B cell (primary cell): ENCODE results near the gene UPK3A. TPM values are rescaled to one million over a fixed set of nuclear protein-coding genes. Genes with fewer than 3 reads are reported as not detected.
"Not testable (repeated sequence)": the region's sequence is repeated elsewhere in the genome, so short reads cannot be mapped to it uniquely, and the experiment has no call there.

Experiments
- ATAC-seq: fragments of 200-7000 bp; cut with Tn5 transposase; one replicate; pipeline ENCODE4 v1.10.0; 2021; ENCODE audit warnings: low read depth, mild to moderate bottlenecking, moderate number of reproducible peaks, moderate library complexity
- CTCF ChIA-PET: fragments of 350-600 bp; sonication (Branson Sonifier 250); formaldehyde crosslinking; loops from one replicate; lab custom pipeline; 2021; ENCODE audit warnings: antibody characterized with exemption, inconsistent platforms; lab: Charles Lee
- POLR2A ChIA-PET: fragments of 350-600 bp; sonication (Branson Sonifier 250); formaldehyde crosslinking; loops from one replicate; lab custom pipeline; 2021; ENCODE audit warnings: antibody characterized with exemption; lab: Charles Lee
- DNase-seq: peaks from one replicate; pipeline ENCODE4 v3.0.0; 2013
- H2AFZ ChIP-seq: 2 replicates; pipeline ENCODE4 v1.6.1; 2012; ENCODE audit warnings: mild to moderate bottlenecking, low read depth, low read length; ENCODE audit not compliant: insufficient read depth, poor library complexity, severe bottlenecking
- H3K27ac ChIP-seq, 2 donors: 1 replicate in 1 of 2; 2 replicates in 1 of 2; pipeline ENCODE4 v1.5.1; 2012 to 2013; ENCODE audit warnings: low read length in 2 of 2, mild to moderate bottlenecking in 2 of 2, moderate library complexity in 1 of 2
- H3K27me3 ChIP-seq, 4 experiments: fragments of 200-600 bp in 1 of 4; sonication (generic) in 1 of 4; replicated peaks in 1 of 4; 1 replicate in 2 of 4; 2 replicates in 2 of 4; pipeline versions ENCODE4 v1.6.1 to v1.7.0; 2013 to 2016; ENCODE audit warnings: low read length in 3 of 4, mild to moderate bottlenecking in 2 of 4, mixed read lengths in 1 of 4, moderate library complexity in 1 of 4; ENCODE audit not compliant: insufficient read depth in 4 of 4, control insufficient read depth in 3 of 4; ENCODE audit errors: control extremely low read depth in 1 of 4
- H3K36me3 ChIP-seq, 2 experiments: replicated peaks in 1 of 2; 1 replicate in 1 of 2; 2 replicates in 1 of 2; pipeline versions ENCODE4 v1.6.1 to v1.7.1; 2013; ENCODE audit warnings: low read length in 1 of 2; ENCODE audit not compliant: insufficient read depth in 2 of 2, control insufficient read depth in 1 of 2; ENCODE audit errors: control extremely low read depth in 1 of 2, extremely low read depth in 1 of 2
- H3K4me1 ChIP-seq, 2 donors: fragments of 200-600 bp in 1 of 2; sonication (generic) in 1 of 2; 1 replicate in 1 of 2; 2 replicates in 1 of 2; pipeline versions ENCODE4 v1.5.1 to v1.6.1; 2013 to 2017; ENCODE audit warnings: low read length in 2 of 2; ENCODE audit not compliant: control insufficient read depth in 2 of 2, insufficient read depth in 2 of 2
- H3K4me2 ChIP-seq: replicated peaks from 2 replicates; pipeline ENCODE3; 2012; ENCODE audit warnings: mild to moderate bottlenecking, low read depth, low read length; ENCODE audit not compliant: poor library complexity, severe bottlenecking
- H3K4me3 ChIP-seq, 5 experiments: fragments of 200-600 bp in 1 of 5; sonication (generic) in 1 of 5; 1 replicate in 3 of 5; 2 replicates in 2 of 5; pipeline versions ENCODE4 v1.5.1 to v1.7.0; 2011 to 2016; ENCODE audit warnings: low read length in 4 of 5, mild to moderate bottlenecking in 4 of 5, low read depth in 2 of 5, control low read depth in 1 of 5, moderate library complexity in 1 of 5; ENCODE audit not compliant: insufficient read depth in 1 of 5; ENCODE audit errors: control extremely low read depth in 1 of 5, extremely low read depth in 1 of 5
- H3K79me2 ChIP-seq: fragments of 200-600 bp; sonication (generic); one replicate; pipeline ENCODE4 v1.6.0; 2016; ENCODE audit warnings: low read length; ENCODE audit not compliant: control insufficient read depth, insufficient read depth
- H3K9ac ChIP-seq: fragments of 200-600 bp; sonication (generic); 2 replicates; pipeline ENCODE4 v1.6.1; 2017; ENCODE audit warnings: mild to moderate bottlenecking, low read length, moderate library complexity
- H3K9me3 ChIP-seq, 3 donors: one replicate each; pipeline versions ENCODE4 v1.6.1 to v1.7.1; 2013; ENCODE audit warnings: low read length in 2 of 3; ENCODE audit not compliant: control insufficient read depth in 2 of 3, insufficient read depth in 1 of 3; ENCODE audit errors: control extremely low read depth in 1 of 3
- H4K20me1 ChIP-seq: 2 replicates; pipeline ENCODE4 v1.6.0; 2012; ENCODE audit warnings: mild to moderate bottlenecking, low read length; ENCODE audit not compliant: insufficient read depth, control insufficient read depth, poor library complexity, severe bottlenecking
- H3K27ac Mint-ChIP-seq: one replicate; pipeline ENCODE4 v1.8.0; 2021; ENCODE audit warnings: mixed read lengths
- H3K27me3 Mint-ChIP-seq: one replicate; pipeline ENCODE4 v1.8.0; 2021; ENCODE audit warnings: mixed read lengths
- H3K4me1 Mint-ChIP-seq: one replicate; pipeline ENCODE4 v1.8.0; 2021; ENCODE audit warnings: mixed read lengths
- H3K4me3 Mint-ChIP-seq: one replicate; pipeline ENCODE4 v1.8.0; 2021; ENCODE audit warnings: mixed read lengths
- H3K9me3 Mint-ChIP-seq: one replicate; pipeline ENCODE4 v1.8.0; 2022; ENCODE audit warnings: mixed read lengths; ENCODE audit not compliant: insufficient read depth
- CTCF ChIP-seq: fragments of 200-600 bp; IDR thresholded peaks from one replicate; pipeline ENCODE4 v1.8.0; 2022; ENCODE audit warnings: antibody characterized with exemption, mild to moderate bottlenecking
- WGBS: methylation state at CpG from one replicate; pipeline ENCODE4 v1.1.5; 2013; ENCODE audit warnings: missing lambda C conversion rate; ENCODE audit not compliant: insufficient coverage; 5-methylcytosine and 5-hydroxymethylcytosine counted together
- intact Hi-C: fragments of 100-400 bp; cut with micrococcal nuclease; formaldehyde crosslinking; loops from one replicate; pipeline ENCODE4 v1.10.0; 2022
- polyA plus RNA-seq: library from polyadenylated mRNA; depleted of rRNA; stranded (reverse); fragments of >200 nt; gene quantifications from 2 replicates; pipeline ENCODE4 v1.2.3, GENCODE V29; 2012
- total RNA-seq, 2 donors: library from RNA; stranded (reverse); fragments of 120-200 nt in 1 of 2; gene quantifications; 1 replicate in 1 of 2; 2 replicates in 1 of 2; pipeline versions ENCODE4 v1.2.3 to v1.2.4, GENCODE V29; 2013 to 2022

UPK3A gene
- total and polyA plus RNA-seq, 2 donors (not counting 1 experiment from before 2014, with no cell fraction given): not detected

- H2AFZ ChIP-seq, ATAC-seq, H3K27me3 Mint-ChIP-seq, H4K20me1 ChIP-seq, H3K27ac ChIP-seq, intact Hi-C loops, POLR2A ChIA-PET, DNase-seq, H3K9ac ChIP-seq, H3K4me3 Mint-ChIP-seq, H3K36me3 ChIP-seq, H3K27me3 ChIP-seq, H3K4me2 ChIP-seq, H3K9me3 Mint-ChIP-seq, H3K4me3 ChIP-seq, H3K79me2 ChIP-seq: not testable (repeated sequence)
- H3K4me1 Mint-ChIP-seq: peaks cover 31% of the 10 kb centered on the region
- Histone ChIP-seq H3K4me1 (peaks cover 22 to 50% of the 10 kb centered on the region in 2 donors), H3K9me3 (peaks cover 0 to 11% (median 0%) of the 10 kb centered on the region in 3 donors)
- H3K27ac Mint-ChIP-seq: peak overlapping the region; percentile 76
- CTCF ChIA-PET: interaction anchor here (0.6 kb wide), 1 partner anchor 75 kb away, joined by 3 read pairs; no protein-coding TSS in a partner anchor
- 95% methylated on average over 6 of the region's 6 CpGs for WGBS
Observed at GRCh38 chr22:45295004-45295403, 10.3 kb downstream of the UPK3A start.

GRCh38 chr22:45295492-45295891, 10.7 kb downstream of the UPK3A start:
- Histone ChIP-seq H3K79me2 (no peaks in the 10 kb centered on the region), H3K4me2 (no peak overlapping the region), H3K9me3 (peaks cover 0 to 11% (median 0%) of the 10 kb centered on the region in 3 donors), H3K4me1 (peaks cover 22 to 46% of the 10 kb centered on the region in 2 donors), H3K4me3 (no peak overlapping the region), H3K36me3 (no peaks in the 10 kb centered on the region), H3K27ac (no peak overlapping the region), H4K20me1 (no peaks in the 10 kb centered on the region), H2AFZ (no peak overlapping the region), H3K9ac (no peak overlapping the region), H3K27me3 (no peaks in the 10 kb centered on the region)
- CTCF ChIA-PET: interaction anchor here (1.2 kb wide), 1 partner anchor 9 kb away, joined by 3 read pairs; no protein-coding TSS in a partner anchor
- POLR2A ChIA-PET: interaction anchor here (1.4 kb wide), 1 partner anchor 11 kb away, joined by 5 read pairs; the partner anchor contains the start of gene UPK3A
- H3K27me3 Mint-ChIP-seq: no peaks in the 10 kb centered on the region
- DNase-seq (no peak), ATAC-seq (no peak)
- whole genome bisulfite sequencing: 91% methylated on average over 8 of the region's 9 CpGs
- peak overlapping the region; percentile 6 for H3K4me3 Mint-ChIP-seq
- TF ChIP-seq CTCF: no peak
- H3K9me3 Mint-ChIP-seq: no peaks in the 10 kb centered on the region
- peak overlapping the region; percentile 76 for H3K27ac Mint-ChIP-seq
- intact Hi-C loops: no loop called here
- H3K4me1 Mint-ChIP-seq: peaks cover 31% of the 10 kb centered on the region
